ENCODE results near the gene HNRNPUL2.

- TF ChIP-seq, protein P1, sequence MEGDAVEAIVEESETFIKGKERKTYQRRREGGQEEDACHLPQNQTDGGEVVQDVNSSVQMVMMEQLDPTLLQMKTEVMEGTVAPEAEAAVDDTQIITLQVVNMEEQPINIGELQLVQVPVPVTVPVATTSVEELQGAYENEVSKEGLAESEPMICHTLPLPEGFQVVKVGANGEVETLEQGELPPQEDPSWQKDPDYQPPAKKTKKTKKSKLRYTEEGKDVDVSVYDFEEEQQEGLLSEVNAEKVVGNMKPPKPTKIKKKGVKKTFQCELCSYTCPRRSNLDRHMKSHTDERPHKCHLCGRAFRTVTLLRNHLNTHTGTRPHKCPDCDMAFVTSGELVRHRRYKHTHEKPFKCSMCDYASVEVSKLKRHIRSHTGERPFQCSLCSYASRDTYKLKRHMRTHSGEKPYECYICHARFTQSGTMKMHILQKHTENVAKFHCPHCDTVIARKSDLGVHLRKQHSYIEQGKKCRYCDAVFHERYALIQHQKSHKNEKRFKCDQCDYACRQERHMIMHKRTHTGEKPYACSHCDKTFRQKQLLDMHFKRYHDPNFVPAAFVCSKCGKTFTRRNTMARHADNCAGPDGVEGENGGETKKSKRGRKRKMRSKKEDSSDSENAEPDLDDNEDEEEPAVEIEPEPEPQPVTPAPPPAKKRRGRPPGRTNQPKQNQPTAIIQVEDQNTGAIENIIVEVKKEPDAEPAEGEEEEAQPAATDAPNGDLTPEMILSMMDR (IDR thresholded peaks at IDR 0.05; ENCODE audit: insufficient read depth, low read length) = no peak
- TF ChIP-seq POLR2AphosphoS5 (IDR thresholded peaks at IDR 0.05; ENCODE audit: low read depth) (no peak), SPI1 (IDR thresholded peaks at IDR 0.05; ENCODE audit: borderline replicate concordance, low read depth) (no peak), GABPA (IDR thresholded peaks at IDR 0.05; ENCODE audit: low read depth) (no peak), REST (IDR thresholded peaks at IDR 0.05; ENCODE audit: insufficient replicate concordance, low read depth) (no peak)
These were observed 38.8 kb downstream of the HNRNPUL2 start for GRCh38 chr11:62688491-62688890.
